ENCODE results near the gene MBTD1. TPM values are rescaled to one million over a fixed set of nuclear protein-coding genes. Genes with fewer than 3 reads are reported as not detected.

The MBTD1 gene
- total and polyA plus RNA-seq, 10 of the 15 experiments (the other 5 are each of a cell fraction or from before 2014, with no cell fraction given): 1.3 to 16.7 (median 9.5) TPM

- TF ChIP-seq RELA (IDR thresholded peaks at IDR 0.05; ENCODE audit: borderline replicate concordance, partially characterized antibody) (no peak), SUPT20H (IDR thresholded peaks at IDR 0.05; ENCODE audit: borderline replicate concordance, control insufficient read depth, low read depth, low read length) (no peak), MEF2B (IDR thresholded peaks at IDR 0.05; ENCODE audit: partially characterized antibody, poor library complexity, severe bottlenecking) (peak; percentile 71), CREB1 (IDR thresholded peaks at IDR 0.05; ENCODE audit: low read depth) (no peak), E2F8 (IDR thresholded peaks at IDR 0.05; ENCODE audit: low read depth, partially characterized antibody) (no peak), TBL1XR1 (IDR thresholded peaks at IDR 0.05; ENCODE audit: low read depth, low read length) (no peak), IRF4 (IDR thresholded peaks at IDR 0.05; ENCODE audit: low read depth, low read length) (0 out of 2 replicates have a peak, but pooled peaks have one; percentile 43), ZBTB40 (IDR thresholded peaks at IDR 0.05; ENCODE audit: borderline replicate concordance) (no peak), BCLAF1 (IDR thresholded peaks at IDR 0.05) (no peak), BRCA1 (IDR thresholded peaks at IDR 0.05; ENCODE audit: low read depth, low read length) (no peak), NKRF (conservative IDR thresholded peaks at IDR 0.05) (no peak), KLF5 (IDR thresholded peaks at IDR 0.05; ENCODE audit: partially characterized antibody) (no peak), SIN3A (IDR thresholded peaks at IDR 0.05; ENCODE audit: low read depth, low read length) (no peak), ZNF384 (IDR thresholded peaks at IDR 0.05; ENCODE audit: borderline replicate concordance, low read depth, low read length) (no peak), POU2F2 (IDR thresholded peaks at IDR 0.05; ENCODE audit: borderline replicate concordance, low read depth, low read length) (no peak)
Measured at GRCh38 chr17:51132964-51133319, 126.9 kb downstream of the MBTD1 start (continued).

All from GM12878 (cell line).